ENCODE results near the gene MSANTD1. TPM values are rescaled to one million over a fixed set of nuclear protein-coding genes. Genes with fewer than 3 reads are reported as not detected.

Gene MSANTD1
- total RNA-seq, 1 experiment from 2014 or later = 1.4 TPM

GRCh38 chr4:3213661-3214250 is 35.2 kb upstream of the MSANTD1 start:
- no peak overlapping the region for H3K4me3 Mint-ChIP-seq (ENCODE audit: low read depth, unreplicated experiment)
- H3K27ac Mint-ChIP-seq (ENCODE audit: unreplicated experiment) = no peak overlapping the region
- H3K36me3 Mint-ChIP-seq (ENCODE audit: insufficient read depth, unreplicated experiment) = peaks cover 7% of the 10 kb centered on the region
- intact Hi-C loops (cut with micrococcal nuclease; ENCODE audit: unreplicated experiment) = no loop called here
- CTCF ChIA-PET = no interaction called here
- no peak for TF ChIP-seq CTCF (IDR thresholded peaks at IDR 0.05; ENCODE audit: unreplicated experiment)
- no TSS peak for BruUV-seq (replicated peaks)
- no peak for DNase-seq
- no peaks in the 10 kb centered on the region for H3K27me3 Mint-ChIP-seq (ENCODE audit: unreplicated experiment)
- H3K4me1 Mint-ChIP-seq (ENCODE audit: low read depth, unreplicated experiment) = no peaks in the 10 kb centered on the region
- H3K9me3 Mint-ChIP-seq (ENCODE audit: low read depth, unreplicated experiment) = no peaks in the 10 kb centered on the region

DNA sequence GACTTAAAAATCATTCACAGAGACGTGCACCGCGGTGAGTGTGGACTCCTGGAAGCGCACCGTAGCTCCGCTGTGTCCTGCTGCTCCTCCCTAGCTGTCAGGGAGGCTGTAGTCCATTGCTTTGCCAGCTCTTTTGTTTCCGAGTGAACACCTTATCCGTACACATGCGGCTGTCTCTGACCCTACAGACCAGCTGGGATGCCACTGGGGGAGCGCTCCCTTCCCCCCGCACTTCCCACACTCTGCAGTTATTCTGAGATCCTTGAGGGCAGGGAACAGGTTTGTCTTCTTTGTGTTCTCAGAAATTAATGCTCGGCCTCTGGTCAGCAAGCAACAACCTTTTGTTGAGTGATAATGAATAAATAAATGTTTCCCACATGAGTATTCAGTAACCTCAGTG is 33.7 kb upstream of the MSANTD1 start:
- Mint-ChIP-seq H3K27ac (ENCODE audit: unreplicated experiment) (no peak overlapping the region), H3K4me3 (ENCODE audit: low read depth, unreplicated experiment) (no peak overlapping the region), H3K9me3 (ENCODE audit: low read depth, unreplicated experiment) (no peaks in the 10 kb centered on the region), H3K4me1 (ENCODE audit: low read depth, unreplicated experiment) (no peaks in the 10 kb centered on the region), H3K36me3 (ENCODE audit: insufficient read depth, unreplicated experiment) (peaks cover 10% of the 10 kb centered on the region), H3K27me3 (ENCODE audit: unreplicated experiment) (no peaks in the 10 kb centered on the region)
- BruUV-seq (replicated peaks) = no TSS peak
- intact Hi-C loops (cut with micrococcal nuclease; ENCODE audit: unreplicated experiment) = no loop called here
- no peak for TF ChIP-seq CTCF (IDR thresholded peaks at IDR 0.05; ENCODE audit: unreplicated experiment)
- no peak for DNase-seq
- CTCF ChIA-PET = no interaction called here

DNA sequence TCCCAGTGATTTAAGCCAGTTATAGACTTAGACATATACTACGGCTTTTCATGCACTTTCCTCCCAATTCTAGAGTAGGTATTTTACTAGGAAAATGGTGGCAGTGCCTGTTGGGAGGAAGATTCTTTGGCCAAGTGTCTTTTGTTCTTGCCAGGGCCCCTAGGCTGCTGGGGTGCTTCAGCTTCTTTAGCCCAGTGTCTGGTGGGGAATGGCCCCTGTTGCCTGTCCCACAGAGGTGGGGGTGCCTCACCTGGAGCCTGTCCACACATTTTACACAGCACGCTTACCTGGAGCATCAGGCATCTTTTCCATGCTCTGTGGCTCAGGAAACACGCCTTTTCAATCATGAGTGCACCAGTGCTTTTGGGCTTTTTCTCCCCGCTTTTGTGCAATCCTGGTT is 33.2 kb upstream of the MSANTD1 start:
- no peaks in the 10 kb centered on the region for H3K27me3 Mint-ChIP-seq (ENCODE audit: unreplicated experiment)
- peaks cover 10% of the 10 kb centered on the region for H3K36me3 Mint-ChIP-seq (ENCODE audit: insufficient read depth, unreplicated experiment)
- DNase-seq = no peak
- CTCF ChIA-PET = no interaction called here
- TF ChIP-seq CTCF (IDR thresholded peaks at IDR 0.05; ENCODE audit: unreplicated experiment) = no peak
- intact Hi-C loops (cut with micrococcal nuclease; ENCODE audit: unreplicated experiment) = no loop called here
- H3K4me1 Mint-ChIP-seq (ENCODE audit: low read depth, unreplicated experiment) = no peaks in the 10 kb centered on the region
- H3K4me3 Mint-ChIP-seq (ENCODE audit: low read depth, unreplicated experiment) = no peak overlapping the region
- H3K27ac Mint-ChIP-seq (ENCODE audit: unreplicated experiment) = no peak overlapping the region
- no TSS peak for BruUV-seq (replicated peaks)
- H3K9me3 Mint-ChIP-seq (ENCODE audit: low read depth, unreplicated experiment) = no peaks in the 10 kb centered on the region

DNA sequence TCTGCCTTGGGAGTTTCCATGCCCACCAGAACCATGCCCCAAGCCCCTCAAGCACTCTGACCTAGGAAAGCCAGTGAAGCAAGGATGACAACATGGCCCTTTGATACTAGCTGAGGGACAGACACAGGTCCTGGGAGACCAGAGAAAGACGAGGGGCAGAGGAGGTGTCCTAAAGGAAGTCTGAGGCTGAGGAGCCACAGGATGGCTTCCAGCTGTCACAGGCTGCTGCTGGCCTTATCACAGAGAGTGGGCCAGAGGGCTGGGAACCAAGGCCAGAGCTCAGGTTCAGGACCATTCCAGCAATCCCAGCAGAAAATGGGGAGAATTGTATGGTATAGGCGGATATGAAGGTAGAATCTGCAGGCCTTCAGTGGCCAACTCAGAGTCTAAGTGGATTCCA is 31.7 kb upstream of the MSANTD1 start:
- H3K36me3 Mint-ChIP-seq (ENCODE audit: insufficient read depth, unreplicated experiment) = peaks cover 10% of the 10 kb centered on the region
- TF ChIP-seq CTCF (IDR thresholded peaks at IDR 0.05; ENCODE audit: unreplicated experiment) = no peak
- H3K9me3 Mint-ChIP-seq (ENCODE audit: low read depth, unreplicated experiment) = no peaks in the 10 kb centered on the region
- CTCF ChIA-PET = no interaction called here
- H3K4me1 Mint-ChIP-seq (ENCODE audit: low read depth, unreplicated experiment) = no peaks in the 10 kb centered on the region
- no peaks in the 10 kb centered on the region for H3K27me3 Mint-ChIP-seq (ENCODE audit: unreplicated experiment)
- H3K4me3 Mint-ChIP-seq (ENCODE audit: low read depth, unreplicated experiment) = no peak overlapping the region
- H3K27ac Mint-ChIP-seq (ENCODE audit: unreplicated experiment) = no peak overlapping the region
- BruUV-seq (replicated peaks) = no TSS peak
- no peak for DNase-seq
- intact Hi-C loops (cut with micrococcal nuclease; ENCODE audit: unreplicated experiment) = no loop called here

All from Calu3 (cell line).